Neural progenitor cell (in vitro differentiated cells): ENCODE measurements around the gene IFNG-AS1. TPM values are rescaled to one million over a fixed set of nuclear protein-coding genes. Genes with fewer than 3 reads are reported as not detected.

Experiments used
- DNase-seq: peaks from one replicate; pipeline ENCODE4 v3.0.0-alpha.2; 2016; ENCODE audit warnings: low spot score
- H2AFZ ChIP-seq: fragments of 200-600 bp; sonication (generic); replicated peaks from 2 replicates; pipeline ENCODE4 v1.6.1; 2016; ENCODE audit warnings: antibody characterized with exemption
- H3F3A ChIP-seq: fragments of 200-600 bp; sonication (generic); 2 replicates; pipeline ENCODE4 v1.6.1; 2016; ENCODE audit warnings: antibody characterized with exemption, low read depth
- H3K27ac ChIP-seq: fragments of 200-600 bp; sonication (generic); 2 replicates; pipeline ENCODE4 v1.5.1; 2016; ENCODE audit warnings: mild to moderate bottlenecking
- H3K27me3 ChIP-seq: fragments of 200-600 bp; sonication (generic); 2 replicates; pipeline ENCODE4 v1.6.1; 2016; ENCODE audit warnings: mild to moderate bottlenecking, moderate library complexity
- H3K36me3 ChIP-seq: fragments of 200-600 bp; sonication (generic); 2 replicates; pipeline ENCODE4 v1.5.1; 2016
- H3K4me1 ChIP-seq: fragments of 200-600 bp; sonication (generic); 2 replicates; pipeline ENCODE4 v1.6.1; 2016; ENCODE audit warnings: mixed run types
- H3K4me2 ChIP-seq: fragments of 200-600 bp; sonication (generic); 2 replicates; pipeline ENCODE4 v1.6.1; 2016
- H3K4me3 ChIP-seq: fragments of 200-600 bp; sonication (generic); 2 replicates; pipeline ENCODE4 v1.5.1; 2016
- H3K79me2 ChIP-seq: fragments of 200-600 bp; sonication (generic); 2 replicates; pipeline ENCODE4 v1.6.1; 2016; ENCODE audit warnings: low read depth
- H3K9ac ChIP-seq: fragments of 200-600 bp; sonication (generic); 2 replicates; pipeline ENCODE4 v1.6.1; 2016
- H3K9me3 ChIP-seq: fragments of 200-600 bp; sonication (generic); 2 replicates; pipeline ENCODE4 v1.5.1; 2016; ENCODE audit warnings: low read depth
- H4K20me1 ChIP-seq: fragments of 200-600 bp; sonication (generic); 2 replicates; pipeline ENCODE4 v1.6.1; 2016; ENCODE audit warnings: low read depth
- H3K27ac Mint-ChIP-seq: 3 replicates; pipeline ENCODE4 v1.8.0; 2021; ENCODE audit warnings: mixed read lengths
- H3K27me3 Mint-ChIP-seq: 2 replicates; pipeline ENCODE4 v1.8.0; 2022; ENCODE audit warnings: low read depth, mild to moderate bottlenecking, inconsistent platforms, moderate library complexity, mixed read lengths; ENCODE audit not compliant: insufficient read depth
- H3K36me3 Mint-ChIP-seq: 3 replicates; pipeline ENCODE4 v1.8.0; 2021; ENCODE audit warnings: mixed read lengths
- H3K4me1 Mint-ChIP-seq: 3 replicates; pipeline ENCODE4 v1.8.0; 2021; ENCODE audit warnings: mixed read lengths
- H3K4me3 Mint-ChIP-seq: 3 replicates; pipeline ENCODE4 v1.8.0; 2021; ENCODE audit warnings: mild to moderate bottlenecking, moderate library complexity, mixed read lengths
- H3K9me3 Mint-ChIP-seq: 3 replicates; pipeline ENCODE4 v1.8.0; 2020; ENCODE audit warnings: mixed read lengths
- EZH2 ChIP-seq: fragments of 200-600 bp; sonication (generic); IDR thresholded peaks from 2 replicates; pipeline ENCODE4 v1.6.1; 2017; ENCODE audit warnings: antibody characterized with exemption, mild to moderate bottlenecking, moderate library complexity
- EZH2phosphoT487 ChIP-seq: fragments of 200-600 bp; sonication (generic); IDR thresholded peaks from 2 replicates; pipeline ENCODE4 v1.6.1; 2017; ENCODE audit warnings: antibody characterized with exemption
- total RNA-seq: library from RNA; depleted of rRNA; stranded (reverse); fragments of >200 nt; gene quantifications from 2 replicates; pipeline ENCODE4 v1.2.3, GENCODE V29; 2015; ENCODE audit warnings: low replicate concordance
- TF ChIP-seq, protein P1 (sequence below): fragments of 200-600 bp; sonication (generic); IDR thresholded peaks from 2 replicates; pipeline ENCODE4 v1.5.1; 2017; ENCODE audit warnings: antibody characterized with exemption, mild to moderate bottlenecking

IFNG-AS1 gene
- total RNA-seq, 1 donor from 2014 or later = not detected

DNA sequence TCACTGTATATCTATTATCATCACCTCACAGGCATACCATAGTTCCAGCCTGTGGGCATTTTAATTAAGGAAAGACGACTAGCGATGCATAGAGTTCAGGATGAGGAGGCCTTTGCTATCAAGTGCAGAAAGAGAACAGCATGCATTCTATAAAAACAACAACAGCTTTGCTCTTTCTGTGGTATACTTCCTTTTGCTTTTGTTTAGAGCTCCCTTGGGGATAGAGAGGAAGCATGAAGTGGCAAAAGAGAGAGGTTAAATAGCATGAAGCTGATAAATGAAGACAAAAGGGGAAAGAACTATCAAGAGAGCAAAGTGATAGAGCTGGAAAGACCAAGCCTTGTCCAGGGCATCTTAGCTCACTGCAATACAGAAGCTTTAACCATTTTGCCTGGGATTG is 23.5 kb downstream of the IFNG-AS1 start:
- TF ChIP-seq, protein P1, sequence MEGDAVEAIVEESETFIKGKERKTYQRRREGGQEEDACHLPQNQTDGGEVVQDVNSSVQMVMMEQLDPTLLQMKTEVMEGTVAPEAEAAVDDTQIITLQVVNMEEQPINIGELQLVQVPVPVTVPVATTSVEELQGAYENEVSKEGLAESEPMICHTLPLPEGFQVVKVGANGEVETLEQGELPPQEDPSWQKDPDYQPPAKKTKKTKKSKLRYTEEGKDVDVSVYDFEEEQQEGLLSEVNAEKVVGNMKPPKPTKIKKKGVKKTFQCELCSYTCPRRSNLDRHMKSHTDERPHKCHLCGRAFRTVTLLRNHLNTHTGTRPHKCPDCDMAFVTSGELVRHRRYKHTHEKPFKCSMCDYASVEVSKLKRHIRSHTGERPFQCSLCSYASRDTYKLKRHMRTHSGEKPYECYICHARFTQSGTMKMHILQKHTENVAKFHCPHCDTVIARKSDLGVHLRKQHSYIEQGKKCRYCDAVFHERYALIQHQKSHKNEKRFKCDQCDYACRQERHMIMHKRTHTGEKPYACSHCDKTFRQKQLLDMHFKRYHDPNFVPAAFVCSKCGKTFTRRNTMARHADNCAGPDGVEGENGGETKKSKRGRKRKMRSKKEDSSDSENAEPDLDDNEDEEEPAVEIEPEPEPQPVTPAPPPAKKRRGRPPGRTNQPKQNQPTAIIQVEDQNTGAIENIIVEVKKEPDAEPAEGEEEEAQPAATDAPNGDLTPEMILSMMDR = no peak
- TF ChIP-seq EZH2 (no peak), EZH2phosphoT487 (no peak)
- Histone ChIP-seq H3K4me3 (no peak overlapping the region), H3F3A (no peaks in the 10 kb centered on the region), H3K4me2 (no peak overlapping the region), H2AFZ (no peak overlapping the region), H3K79me2 (no peaks in the 10 kb centered on the region), H3K9me3 (no peaks in the 10 kb centered on the region), H3K4me1 (peaks cover 16% of the 10 kb centered on the region), H3K36me3 (no peaks in the 10 kb centered on the region), H3K27me3 (no peaks in the 10 kb centered on the region), H4K20me1 (no peaks in the 10 kb centered on the region), H3K9ac (no peak overlapping the region), H3K27ac (no peak overlapping the region)
- Mint-ChIP-seq H3K27me3 (no peaks in the 10 kb centered on the region), H3K4me3 (no peak overlapping the region), H3K4me1 (peaks cover 13% of the 10 kb centered on the region), H3K27ac (no peak overlapping the region), H3K9me3 (no peaks in the 10 kb centered on the region), H3K36me3 (no peaks in the 10 kb centered on the region)
- DNase-seq = no peak

DNA sequence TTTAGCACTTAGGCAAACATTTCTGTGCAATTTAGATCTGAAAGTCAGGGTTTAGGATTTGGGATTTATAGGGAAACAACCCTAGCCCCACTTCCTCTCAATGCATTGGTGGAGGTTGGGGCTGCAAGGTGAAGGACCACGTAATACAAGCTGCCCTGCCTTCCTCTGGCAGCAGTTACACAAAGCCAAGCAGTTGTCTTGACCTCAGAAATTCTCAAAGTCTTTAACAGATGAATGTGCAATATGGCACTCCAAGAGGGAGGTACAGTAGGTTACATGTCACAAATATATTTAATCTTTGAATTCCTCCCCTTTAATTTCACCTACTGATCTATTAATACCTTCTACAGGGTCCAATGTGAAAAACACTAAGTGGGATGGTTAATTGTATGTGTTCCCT is 23.9 kb downstream of the IFNG-AS1 start:
- Mint-ChIP-seq H3K9me3 (no peaks in the 10 kb centered on the region), H3K36me3 (no peaks in the 10 kb centered on the region), H3K27me3 (no peaks in the 10 kb centered on the region), H3K4me3 (no peak overlapping the region), H3K27ac (no peak overlapping the region), H3K4me1 (peaks cover 13% of the 10 kb centered on the region)
- TF ChIP-seq EZH2phosphoT487 = no peak
- no peak for TF ChIP-seq EZH2
- TF ChIP-seq, protein P1 = no peak
- no peaks in the 10 kb centered on the region for H3F3A ChIP-seq
- no peak overlapping the region for H3K4me3 ChIP-seq
- H2AFZ ChIP-seq = no peak overlapping the region
- peaks cover 16% of the 10 kb centered on the region for H3K4me1 ChIP-seq
- H3K4me2 ChIP-seq = no peak overlapping the region
- no peak overlapping the region for H3K9ac ChIP-seq
- H3K79me2 ChIP-seq = no peaks in the 10 kb centered on the region
- no peak overlapping the region for H3K27ac ChIP-seq
- no peaks in the 10 kb centered on the region for H4K20me1 ChIP-seq
- no peaks in the 10 kb centered on the region for H3K36me3 ChIP-seq
- DNase-seq = no peak
- no peaks in the 10 kb centered on the region for H3K9me3 ChIP-seq
- no peaks in the 10 kb centered on the region for H3K27me3 ChIP-seq

DNA sequence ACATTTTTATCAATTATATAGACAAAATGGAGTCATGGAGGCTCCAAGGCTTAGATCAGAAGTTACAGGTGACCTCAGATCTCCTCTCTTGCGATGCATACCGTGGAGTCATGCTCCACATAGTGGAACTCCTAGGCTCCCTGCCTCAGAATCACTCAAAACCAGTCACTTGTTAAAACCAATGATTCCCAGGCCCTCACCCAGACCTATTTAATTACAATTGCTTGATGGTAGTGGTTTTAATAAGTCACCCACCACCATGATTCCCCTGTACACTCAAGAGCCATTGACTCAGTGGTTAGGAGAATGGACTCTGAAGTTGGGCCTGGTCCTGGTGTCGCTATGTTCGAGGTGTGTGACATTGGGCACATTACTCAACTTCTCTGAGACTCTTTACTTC is 26.9 kb downstream of the IFNG-AS1 start:
- no peak for DNase-seq
- H3K27ac ChIP-seq = no peak overlapping the region
- no peak overlapping the region for H3K4me2 ChIP-seq
- H3F3A ChIP-seq = no peaks in the 10 kb centered on the region
- no peak overlapping the region for H3K4me3 ChIP-seq
- Mint-ChIP-seq H3K4me3 (no peak overlapping the region), H3K27ac (no peak overlapping the region), H3K4me1 (peaks cover 13% of the 10 kb centered on the region), H3K27me3 (no peaks in the 10 kb centered on the region), H3K9me3 (no peaks in the 10 kb centered on the region), H3K36me3 (no peaks in the 10 kb centered on the region)
- H3K27me3 ChIP-seq = no peaks in the 10 kb centered on the region
- TF ChIP-seq EZH2phosphoT487 (no peak), EZH2 (no peak)
- TF ChIP-seq, protein P1 = no peak
- peaks cover 16% of the 10 kb centered on the region for H3K4me1 ChIP-seq
- no peak overlapping the region for H3K9ac ChIP-seq
- no peak overlapping the region for H2AFZ ChIP-seq
- H3K9me3 ChIP-seq = no peaks in the 10 kb centered on the region
- no peaks in the 10 kb centered on the region for H4K20me1 ChIP-seq
- H3K79me2 ChIP-seq = no peaks in the 10 kb centered on the region
- H3K36me3 ChIP-seq = no peaks in the 10 kb centered on the region

DNA sequence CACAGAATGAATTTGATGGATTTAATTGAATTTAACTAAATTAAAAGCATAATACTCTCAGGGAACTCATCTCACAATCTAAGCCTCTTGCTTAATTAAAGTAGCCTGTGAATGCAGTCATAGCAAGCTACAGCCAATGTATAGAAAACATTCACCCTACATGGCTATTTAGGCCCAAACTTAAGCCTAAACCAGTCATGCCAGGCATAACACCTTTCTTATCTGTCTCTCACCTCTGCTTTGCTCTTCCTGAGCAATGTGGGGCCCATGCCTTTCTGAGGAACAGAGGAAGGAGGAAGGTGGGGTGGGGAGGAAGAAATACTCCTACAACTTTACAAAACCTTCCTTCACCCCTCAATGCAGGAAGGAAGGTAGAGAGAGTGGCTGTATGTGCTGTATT is 29.1 kb downstream of the IFNG-AS1 start:
- Histone ChIP-seq H3K4me1 (peaks cover 10% of the 10 kb centered on the region), H4K20me1 (no peaks in the 10 kb centered on the region), H3K9ac (no peak overlapping the region), H3K9me3 (no peaks in the 10 kb centered on the region), H3K79me2 (no peaks in the 10 kb centered on the region), H2AFZ (no peak overlapping the region), H3K27me3 (no peaks in the 10 kb centered on the region), H3F3A (no peaks in the 10 kb centered on the region), H3K27ac (no peak overlapping the region), H3K4me3 (no peak overlapping the region), H3K36me3 (no peaks in the 10 kb centered on the region), H3K4me2 (no peak overlapping the region)
- DNase-seq = no peak
- H3K27ac Mint-ChIP-seq = no peak overlapping the region
- no peaks in the 10 kb centered on the region for H3K9me3 Mint-ChIP-seq
- no peaks in the 10 kb centered on the region for H3K36me3 Mint-ChIP-seq
- peaks cover 4% of the 10 kb centered on the region for H3K4me1 Mint-ChIP-seq
- no peak for TF ChIP-seq EZH2
- TF ChIP-seq EZH2phosphoT487 = no peak
- TF ChIP-seq, protein P1 = no peak
- no peak overlapping the region for H3K4me3 Mint-ChIP-seq
- no peaks in the 10 kb centered on the region for H3K27me3 Mint-ChIP-seq
